Astrocyte (in vitro differentiated cells and primary cell): ENCODE results near the gene CDH13. TPM values are rescaled to one million over a fixed set of nuclear protein-coding genes. Genes with fewer than 3 reads are reported as not detected.

Source experiments
- DNase-seq: peaks from one replicate; pipeline ENCODE4 v3.0.0-alpha.2; 2010; ENCODE audit warnings: low read depth
- FAIRE-seq: peaks from 2 replicates; lab custom pipeline; 2011; peaks lifted over from hg19 to GRCh38; lab: Jason Lieb, UNC
- H2AFZ ChIP-seq: 2 replicates; pipeline ENCODE4 v1.6.0; 2012; ENCODE audit warnings: low read depth, low read length, inconsistent platforms
- H3K27ac ChIP-seq: 2 replicates; pipeline ENCODE4 v1.5.1; 2011; ENCODE audit warnings: low read depth, low read length, inconsistent platforms
- H3K27me3 ChIP-seq: 2 replicates; pipeline ENCODE4 v1.6.0; 2011; ENCODE audit warnings: low read length, inconsistent platforms; ENCODE audit not compliant: insufficient read depth
- H3K36me3 ChIP-seq: 2 replicates; pipeline ENCODE4 v1.5.1; 2011; ENCODE audit warnings: low read length, inconsistent platforms; ENCODE audit not compliant: insufficient read depth
- H3K4me1 ChIP-seq: 2 replicates; pipeline ENCODE4 v1.5.1; 2011; ENCODE audit warnings: low read length, inconsistent platforms; ENCODE audit not compliant: insufficient read depth
- H3K4me2 ChIP-seq: 2 replicates; pipeline ENCODE4 v1.6.0; 2012; ENCODE audit warnings: low read length, inconsistent platforms
- H3K4me3 ChIP-seq: 2 replicates; pipeline ENCODE4 v1.5.1; 2011; ENCODE audit warnings: low read depth, mild to moderate bottlenecking, low read length, inconsistent platforms; ENCODE audit not compliant: insufficient read depth
- H3K79me2 ChIP-seq: 2 replicates; pipeline ENCODE4 v1.6.0; 2012; ENCODE audit warnings: mild to moderate bottlenecking, low read length, inconsistent platforms; ENCODE audit not compliant: insufficient read depth
- H3K9ac ChIP-seq: 2 replicates; pipeline ENCODE4 v1.6.0; 2012; ENCODE audit warnings: mild to moderate bottlenecking, low read length, inconsistent platforms
- H3K9me3 ChIP-seq: 2 replicates; pipeline ENCODE4 v1.5.1; 2012; ENCODE audit warnings: low read depth, mild to moderate bottlenecking, low read length, inconsistent platforms; ENCODE audit not compliant: insufficient read depth
- H4K20me1 ChIP-seq: 2 replicates; pipeline ENCODE4 v1.6.0; 2012; ENCODE audit warnings: low read length, inconsistent platforms; ENCODE audit not compliant: insufficient read depth
- H3K27ac Mint-ChIP-seq: one replicate; pipeline ENCODE4 v1.8.0; 2021; ENCODE audit warnings: mild to moderate bottlenecking, mixed read lengths; ENCODE audit not compliant: unreplicated experiment
- H3K27me3 Mint-ChIP-seq: one replicate; pipeline ENCODE4 v1.8.0; 2021; ENCODE audit warnings: low read depth, mixed read lengths; ENCODE audit not compliant: unreplicated experiment
- H3K36me3 Mint-ChIP-seq: one replicate; pipeline ENCODE4 v1.8.0; 2021; ENCODE audit warnings: low read depth, mixed read lengths; ENCODE audit not compliant: unreplicated experiment
- H3K4me1 Mint-ChIP-seq: one replicate; pipeline ENCODE4 v1.8.0; 2021; ENCODE audit warnings: low read depth, mixed read lengths; ENCODE audit not compliant: unreplicated experiment
- H3K4me3 Mint-ChIP-seq: one replicate; pipeline ENCODE4 v1.8.0; 2021; ENCODE audit warnings: mild to moderate bottlenecking, moderate library complexity, mixed read lengths; ENCODE audit not compliant: unreplicated experiment
- H3K9me3 Mint-ChIP-seq: one replicate; pipeline ENCODE4 v1.8.0; 2021; ENCODE audit warnings: mild to moderate bottlenecking, mixed read lengths; ENCODE audit not compliant: unreplicated experiment
- CTCF ChIP-seq: IDR thresholded peaks from 2 replicates; pipeline ENCODE4 v1.5.1; 2011; ENCODE audit warnings: low read depth, mild to moderate bottlenecking, inconsistent platforms, low read length, moderate library complexity; ENCODE audit not compliant: insufficient read depth
- EZH2 ChIP-seq: IDR thresholded peaks from 2 replicates; pipeline ENCODE4 v1.6.1; 2012; ENCODE audit warnings: mild to moderate bottlenecking, low read length, inconsistent platforms; ENCODE audit not compliant: insufficient read depth
- total RNA-seq: library from RNA; stranded (reverse); gene quantifications from 2 replicates; pipeline ENCODE4 v1.2.1, GENCODE V29; 2021

Gene CDH13
- total RNA-seq, 1 donor from 2014 or later, result 41.7 TPM

GRCh38 chr16:83066881-83067280, 440.1 kb downstream of the CDH13 start:
- Mint-ChIP-seq H3K4me3 (no peak overlapping the region), H3K36me3 (no peaks in the 10 kb centered on the region), H3K27me3 (no peaks in the 10 kb centered on the region), H3K27ac (no peak overlapping the region), H3K9me3 (no peaks in the 10 kb centered on the region), H3K4me1 (no peaks in the 10 kb centered on the region)
- H3K9me3 ChIP-seq, result no peaks in the 10 kb centered on the region
- no peak overlapping the region for H3K27ac ChIP-seq
- no peak overlapping the region for H2AFZ ChIP-seq
- no peak for FAIRE-seq
- no peaks in the 10 kb centered on the region for H4K20me1 ChIP-seq
- peaks cover 8% of the 10 kb centered on the region for H3K4me1 ChIP-seq
- TF ChIP-seq EZH2 (no peak), CTCF (no peak)
- no peaks in the 10 kb centered on the region for H3K79me2 ChIP-seq
- no peaks in the 10 kb centered on the region for H3K36me3 ChIP-seq
- DNase-seq, result no peak
- no peaks in the 10 kb centered on the region for H3K27me3 ChIP-seq
- H3K4me3 ChIP-seq, result no peak overlapping the region
- no peak overlapping the region for H3K4me2 ChIP-seq
- no peak overlapping the region for H3K9ac ChIP-seq

- FAIRE-seq, result no peak
- Mint-ChIP-seq H3K4me3 (no peak overlapping the region), H3K4me1 (peaks cover 4% of the 10 kb centered on the region), H3K27me3 (no peaks in the 10 kb centered on the region), H3K9me3 (no peaks in the 10 kb centered on the region), H3K27ac (no peak overlapping the region), H3K36me3 (no peaks in the 10 kb centered on the region)
- no peaks in the 10 kb centered on the region for H4K20me1 ChIP-seq
- H3K4me1 ChIP-seq, result peaks cover 13% of the 10 kb centered on the region
- no peak overlapping the region for H2AFZ ChIP-seq
- H3K27me3 ChIP-seq, result no peaks in the 10 kb centered on the region
- H3K9ac ChIP-seq, result no peak overlapping the region
- no peaks in the 10 kb centered on the region for H3K36me3 ChIP-seq
- H3K9me3 ChIP-seq, result no peaks in the 10 kb centered on the region
- peak; percentile 19 for DNase-seq
- no peak overlapping the region for H3K4me3 ChIP-seq
- H3K79me2 ChIP-seq, result no peaks in the 10 kb centered on the region
- H3K4me2 ChIP-seq, result no peak overlapping the region
- TF ChIP-seq EZH2, result no peak
- peak; percentile 20 for TF ChIP-seq CTCF
- H3K27ac ChIP-seq, result no peak overlapping the region
Observed at GRCh38 chr16:83068686-83069085, 441.9 kb downstream of the CDH13 start.

- no peak overlapping the region for H3K9ac ChIP-seq
- TF ChIP-seq CTCF (no peak), EZH2 (no peak)
Observed at GRCh38 chr16:83070416-83071209, 443.8 kb downstream of the CDH13 start.

More at GRCh38 chr16:83070416-83071209, 443.8 kb downstream of the CDH13 start:
- Histone ChIP-seq H3K27ac (no peak overlapping the region), H3K4me1 (peaks cover 13% of the 10 kb centered on the region), H3K9me3 (no peaks in the 10 kb centered on the region), H3K36me3 (no peaks in the 10 kb centered on the region), H3K4me3 (no peak overlapping the region), H3K27me3 (no peaks in the 10 kb centered on the region), H3K4me2 (no peak overlapping the region), H3K79me2 (no peaks in the 10 kb centered on the region), H2AFZ (no peak overlapping the region), H4K20me1 (no peaks in the 10 kb centered on the region)
- DNase-seq (no peak), FAIRE-seq (no peak)
- H3K36me3 Mint-ChIP-seq, result no peaks in the 10 kb centered on the region
- H3K4me1 Mint-ChIP-seq, result peaks cover 4% of the 10 kb centered on the region
- H3K27me3 Mint-ChIP-seq, result peaks cover under 1% of the 10 kb centered on the region
- H3K27ac Mint-ChIP-seq, result no peak overlapping the region
- H3K9me3 Mint-ChIP-seq, result no peaks in the 10 kb centered on the region
- no peak overlapping the region for H3K4me3 Mint-ChIP-seq
